Erythroblast (primary cell): Measurements from ENCODE around the gene KRTCAP2.
"Not testable (repeated sequence)": the region's sequence is repeated elsewhere in the genome, so short reads cannot be mapped to it uniquely, and the experiment has no call there.

Experiments
- GATA1 ChIP-seq: IDR thresholded peaks from 2 replicates; pipeline ENCODE4 v1.6.1; 2011; ENCODE audit warnings: low read depth, mild to moderate bottlenecking, control low read depth, low read length, moderate library complexity
- POLR2A ChIP-seq: IDR thresholded peaks from 2 replicates; pipeline ENCODE4 v1.6.1; 2011; ENCODE audit warnings: mild to moderate bottlenecking, low read length

GRCh38 chr1:155155996-155156643 lies 17.0 kb downstream of the KRTCAP2 start:
- not testable (repeated sequence) for TF ChIP-seq POLR2A, GATA1
